AG09309 (cell line): Measurements from ENCODE around the gene SH2D4B.

Experiments used
- DNase-seq: peaks from one replicate; pipeline ENCODE4 v3.0.0-alpha.2; 2010; ENCODE audit warnings: low read depth
- H3K4me3 ChIP-seq: 2 replicates; pipeline ENCODE4 v1.5.1; 2011; ENCODE audit warnings: mild to moderate bottlenecking, low read depth, low read length, moderate library complexity; ENCODE audit not compliant: control insufficient read depth
- CTCF ChIP-seq: IDR thresholded peaks from 2 replicates; pipeline ENCODE4 v1.5.1; 2011; ENCODE audit warnings: mild to moderate bottlenecking, low read depth, low read length, inconsistent platforms; ENCODE audit not compliant: insufficient read depth, control insufficient read depth; ENCODE audit errors: missing control alignments

The SH2D4B gene

GRCh38 chr10:80561950-80562349 lies 24.2 kb downstream of the SH2D4B start:
- H3K4me3 ChIP-seq: no peak overlapping the region
- no peak for DNase-seq
- TF ChIP-seq CTCF: no peak

- no peak for TF ChIP-seq CTCF
- no peak for DNase-seq
Observed at GRCh38 chr10:80567292-80567691, 29.6 kb downstream of the SH2D4B start.

GRCh38 chr10:80569131-80569895 lies 31.6 kb downstream of the SH2D4B start:
- DNase-seq: no peak
- TF ChIP-seq CTCF: no peak
- H3K4me3 ChIP-seq: no peak overlapping the region

More at GRCh38 chr10:80567292-80567691, 29.6 kb downstream of the SH2D4B start:
- no peak overlapping the region for H3K4me3 ChIP-seq

GRCh38 chr10:80571352-80571751 lies 33.6 kb downstream of the SH2D4B start:
- TF ChIP-seq CTCF: no peak
- no peak for DNase-seq

GRCh38 chr10:80579181-80579763 lies 41.6 kb downstream of the SH2D4B start:
- no peak overlapping the region for H3K4me3 ChIP-seq
- no peak for DNase-seq
- no peak for TF ChIP-seq CTCF

More at GRCh38 chr10:80571352-80571751, 33.6 kb downstream of the SH2D4B start:
- no peak overlapping the region for H3K4me3 ChIP-seq

GRCh38 chr10:80579849-80580637 lies 42.3 kb downstream of the SH2D4B start:
- no peak for DNase-seq
- TF ChIP-seq CTCF: no peak
- H3K4me3 ChIP-seq: no peak overlapping the region
